ENCODE data around the gene RNF224.

- TF ChIP-seq CTCF (conservative IDR thresholded peaks at IDR 0.05; ENCODE audit: low read depth, low read length) (no peak), EZH2 (IDR thresholded peaks at IDR 0.05; ENCODE audit: low read length, unreplicated experiment) (no peak)
Measured at GRCh38 chr9:137230705-137231371, 3.5 kb downstream of the RNF224 start, which contains the start of gene SLC34A3.

Data from PC-3 (cell line).